Activated T-cell treated with anti-CD3 and anti-CD28 coated beads for 4 hours (primary cell): ENCODE results near the gene RARRES2.
"Not testable (repeated sequence)": the region's sequence is repeated elsewhere in the genome, so short reads cannot be mapped to it uniquely, and the experiment has no call there.

Experiments used
- DNase-seq: peaks from one replicate; pipeline ENCODE4 v3.0.0-alpha.2; 2020

Gene RARRES2

GRCh38 chr7:150335774-150336112 lies 5.7 kb downstream of the RARRES2 start:
- no peak for DNase-seq

GRCh38 chr7:150335108-150335773 lies 6.2 kb downstream of the RARRES2 start:
- DNase-seq, result no peak

- no peak for DNase-seq
These were observed 7.3 kb downstream of the RARRES2 start for GRCh38 chr7:150334108-150334507.

GRCh38 chr7:150333659-150334058 lies 7.8 kb downstream of the RARRES2 start:
- no peak for DNase-seq

- no peak for DNase-seq
These were observed 8.4 kb downstream of the RARRES2 start for GRCh38 chr7:150332852-150333635.

- DNase-seq, result no peak
These were observed 11.1 kb downstream of the RARRES2 start for GRCh38 chr7:150330211-150330885.

GRCh38 chr7:150329331-150330120 lies 11.9 kb downstream of the RARRES2 start:
- no peak for DNase-seq

- no peak for DNase-seq
These were observed 14.1 kb downstream of the RARRES2 start for GRCh38 chr7:150327308-150327707.

GRCh38 chr7:150326657-150327268 lies 14.7 kb downstream of the RARRES2 start:
- no peak for DNase-seq

- DNase-seq, result no peak
These were observed 15.5 kb downstream of the RARRES2 start for GRCh38 chr7:150325901-150326300.

- DNase-seq, result no peak
These were observed 16.3 kb downstream of the RARRES2 start for GRCh38 chr7:150325110-150325611.

- no peak for DNase-seq
These were observed 17.0 kb downstream of the RARRES2 start for GRCh38 chr7:150324373-150324961.

GRCh38 chr7:150323682-150324372 lies 17.6 kb downstream of the RARRES2 start:
- no peak for DNase-seq

GRCh38 chr7:150322833-150323681 lies 18.4 kb downstream of the RARRES2 start, which contains the start of the genes ACTR3C and LRRC61:
ACTR3C (minus strand) TSS chr7:150323545; CDS start chr7:150295296, 28,249 bp downstream.
LRRC61 (plus strand) TSS chr7:150323355; CDS start chr7:150336862, 13,507 bp downstream.
- DNase-seq, result peak; percentile 55

- peak; percentile 56 for DNase-seq
These were observed 19.2 kb downstream of the RARRES2 start for GRCh38 chr7:150322114-150322832.

- DNase-seq, result no peak
These were observed 19.7 kb downstream of the RARRES2 start for GRCh38 chr7:150321788-150322113.

- DNase-seq, result no peak
These were observed 23.5 kb downstream of the RARRES2 start for GRCh38 chr7:150317748-150318444.

- not testable (repeated sequence) for DNase-seq
These were observed 24.4 kb downstream of the RARRES2 start for GRCh38 chr7:150316987-150317386.
